SKM-1 treated with dmso at 0.1 percent for 144 hours (cell line): ENCODE data around the gene ROR1.
"Not testable (repeated sequence)": the region's sequence is repeated elsewhere in the genome, so short reads cannot be mapped to it uniquely, and the experiment has no call there.

Experiments
- DNase-seq: peaks from one replicate; lab custom pipeline; 2025; ENCODE audit not compliant: unreplicated experiment; lab: John Stamatoyannopoulos, UW

ROR1 gene

GRCh38 chr1:63819795-63820194 lies 46.0 kb downstream of the ROR1 start:
- no peak for DNase-seq

GRCh38 chr1:63821091-63822005 lies 47.5 kb downstream of the ROR1 start:
- DNase-seq = peak; percentile 67

DNA sequence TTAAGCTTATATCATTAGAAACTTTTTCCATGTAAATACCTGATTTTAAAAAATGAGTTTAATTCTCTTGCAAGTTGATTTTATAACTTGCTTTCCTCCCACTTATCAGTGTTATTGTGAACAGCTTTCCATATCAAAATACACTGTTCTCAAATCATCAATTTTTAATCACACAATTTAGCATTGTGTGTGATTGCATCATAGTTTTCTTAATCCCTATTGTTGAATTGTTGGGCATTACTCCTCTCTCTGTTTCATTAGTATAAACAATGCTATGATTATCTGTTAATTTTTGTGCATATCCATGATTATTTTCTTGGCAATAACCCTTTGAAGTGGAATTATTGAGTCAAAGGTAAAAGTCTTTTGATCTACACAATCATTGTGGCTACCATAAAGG lies 48.7 kb downstream of the ROR1 start:
- no peak for DNase-seq

- no peak for DNase-seq
These were observed 50.6 kb downstream of the ROR1 start for GRCh38 chr1:63824451-63824850.

- no peak for DNase-seq
These were observed 51.3 kb downstream of the ROR1 start for GRCh38 chr1:63825111-63825510.

DNA sequence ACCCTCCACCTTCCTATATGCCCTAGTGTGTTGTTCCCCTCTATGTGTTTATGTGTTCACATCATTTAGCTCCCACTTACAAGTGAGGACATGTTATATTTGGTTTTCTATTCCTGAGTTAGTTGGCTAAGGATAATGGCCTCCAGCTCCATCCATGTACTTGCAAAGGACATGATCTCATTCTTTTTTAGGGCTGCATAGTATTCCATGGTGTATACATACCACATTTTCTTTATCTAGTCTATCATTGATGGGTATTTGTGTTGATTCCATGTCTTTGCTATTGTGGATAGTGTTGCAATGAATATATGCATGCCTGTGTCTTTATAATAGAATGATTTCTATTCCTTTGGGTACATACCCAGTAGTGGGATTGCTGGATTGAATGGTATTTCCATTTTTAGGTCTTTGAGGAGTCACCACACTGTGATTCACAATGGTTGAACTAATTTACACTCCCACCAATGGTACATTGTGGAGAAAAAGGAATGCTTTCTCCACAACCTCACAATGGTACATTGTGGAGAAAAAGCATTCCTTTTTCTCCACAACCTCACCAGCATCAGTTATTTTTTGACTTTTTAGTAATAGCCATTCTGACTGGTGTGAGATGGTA lies 52.5 kb downstream of the ROR1 start:
- DNase-seq = not testable (repeated sequence)

- no peak for DNase-seq
These were observed 53.8 kb downstream of the ROR1 start for GRCh38 chr1:63827411-63828321.

- DNase-seq = no peak
These were observed 54.7 kb downstream of the ROR1 start for GRCh38 chr1:63828322-63829044.

GRCh38 chr1:63829349-63830327 lies 55.8 kb downstream of the ROR1 start:
- no peak for DNase-seq

DNA sequence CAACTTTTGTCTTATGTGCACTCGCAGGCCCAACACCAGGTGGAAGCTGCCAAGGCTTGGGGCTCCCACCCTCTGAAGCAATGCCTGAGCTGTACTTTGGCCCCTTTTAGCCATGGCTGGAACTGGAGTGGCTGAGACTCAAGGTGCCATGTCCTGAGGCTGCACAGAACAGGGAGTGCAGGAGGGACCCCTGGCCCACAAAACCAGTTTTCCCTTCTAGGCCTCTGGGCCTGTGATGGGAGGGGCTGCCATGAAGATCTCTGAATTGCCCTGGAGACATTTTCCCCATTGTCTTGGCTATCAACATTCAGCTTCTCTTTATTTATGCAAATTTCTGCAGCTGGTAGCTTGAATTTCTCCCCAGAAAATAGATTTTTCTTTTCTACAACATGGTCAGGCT lies 57.6 kb downstream of the ROR1 start:
- no peak for DNase-seq

DNA sequence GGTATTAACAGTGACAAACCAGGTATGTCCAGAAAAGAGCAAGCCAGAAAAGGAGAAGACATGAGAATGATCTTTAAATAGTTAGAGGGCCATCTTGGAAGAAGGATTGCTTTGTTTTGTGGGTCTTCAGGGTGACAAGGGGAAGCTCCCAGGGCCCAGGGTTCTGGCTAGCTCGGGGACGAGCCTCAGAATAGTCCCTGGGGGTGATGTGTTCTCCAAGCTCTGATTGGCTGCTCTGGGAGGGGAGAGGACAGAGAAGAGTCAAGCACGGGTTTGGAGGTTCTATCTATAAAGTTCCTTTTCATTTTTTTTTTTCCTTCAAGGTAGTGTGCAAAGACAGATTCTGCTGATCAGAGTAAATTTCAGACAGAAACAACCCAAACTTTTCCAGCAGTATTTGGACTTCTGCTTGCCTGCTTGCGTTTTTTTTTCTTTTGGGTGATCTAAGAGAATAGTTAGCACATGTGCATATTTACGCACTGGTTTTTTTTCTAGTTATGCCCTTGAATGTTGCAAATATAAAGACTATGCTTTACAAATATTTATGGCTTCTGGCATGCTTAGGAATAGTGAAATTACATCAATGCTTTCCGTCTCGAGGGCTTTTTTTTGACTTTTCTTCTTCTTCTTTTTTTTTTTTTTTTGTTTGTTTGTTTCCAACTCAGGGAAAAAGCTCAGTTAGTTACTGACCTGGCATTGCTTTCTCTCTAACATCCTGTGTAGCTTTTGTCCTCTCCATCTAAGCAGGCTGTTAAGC lies 59.7 kb downstream of the ROR1 start:
- DNase-seq = no peak

DNA sequence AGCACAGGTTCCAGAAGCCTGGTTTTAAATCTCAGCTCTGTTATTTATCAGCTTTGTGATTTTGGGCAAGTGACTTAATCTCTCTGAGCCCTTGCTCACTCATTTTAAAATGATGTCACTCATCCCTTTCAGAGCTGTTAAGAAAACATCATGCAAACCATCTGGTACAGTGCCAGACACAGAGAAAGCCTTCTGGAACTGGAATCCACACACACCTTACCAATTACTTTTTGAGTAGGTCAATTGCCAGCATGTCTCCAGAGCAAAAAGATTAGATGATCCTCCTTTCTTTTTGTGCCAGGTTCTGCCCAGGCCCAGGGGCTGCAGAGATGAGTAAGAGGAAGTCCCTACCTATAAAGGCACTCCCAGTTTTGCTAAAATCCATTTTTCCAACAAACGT lies 61.3 kb downstream of the ROR1 start:
- no peak for DNase-seq

DNA sequence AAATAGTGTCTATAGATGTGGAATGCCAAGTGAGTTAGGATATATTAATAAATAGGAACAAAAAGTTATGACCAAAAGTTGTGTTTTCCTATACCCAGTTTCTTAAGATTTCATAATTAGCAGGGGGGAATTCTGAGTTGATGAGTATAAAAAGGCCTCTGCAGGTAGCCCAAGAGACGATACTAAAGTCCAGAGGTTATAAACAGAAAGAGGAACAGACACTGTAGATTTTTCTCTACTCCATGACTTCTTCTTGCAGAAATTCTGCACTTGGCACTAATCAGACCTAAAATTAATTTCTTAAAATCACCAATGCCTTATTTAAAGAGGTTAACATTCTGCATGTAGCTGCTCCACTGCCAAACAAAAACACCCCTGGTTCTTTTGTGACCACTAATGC lies 62.6 kb downstream of the ROR1 start:
- DNase-seq = no peak

DNA sequence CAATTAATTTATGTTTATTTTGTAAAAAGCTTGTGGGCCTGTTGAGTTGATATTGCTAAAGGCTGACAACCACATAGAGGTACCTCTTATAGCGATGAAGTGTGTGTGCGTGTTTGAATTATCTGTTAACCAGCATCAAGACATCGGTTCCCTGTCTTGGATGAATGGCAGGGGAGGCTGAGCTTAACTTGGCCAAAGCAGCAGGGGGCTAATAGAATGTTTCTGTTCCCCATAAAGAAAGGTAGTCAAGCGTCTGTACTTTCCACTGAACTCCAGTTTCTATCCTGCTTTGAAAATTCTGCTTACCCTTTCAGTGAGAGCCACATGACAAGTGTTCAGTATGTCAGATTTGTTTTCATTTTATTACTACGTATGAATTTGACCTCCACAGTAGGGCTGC lies 63.0 kb downstream of the ROR1 start:
- DNase-seq = no peak

- no peak for DNase-seq
These were observed 69.2 kb downstream of the ROR1 start for GRCh38 chr1:63843010-63843409.

GRCh38 chr1:63843884-63844283 lies 70.1 kb downstream of the ROR1 start:
- no peak for DNase-seq

DNA sequence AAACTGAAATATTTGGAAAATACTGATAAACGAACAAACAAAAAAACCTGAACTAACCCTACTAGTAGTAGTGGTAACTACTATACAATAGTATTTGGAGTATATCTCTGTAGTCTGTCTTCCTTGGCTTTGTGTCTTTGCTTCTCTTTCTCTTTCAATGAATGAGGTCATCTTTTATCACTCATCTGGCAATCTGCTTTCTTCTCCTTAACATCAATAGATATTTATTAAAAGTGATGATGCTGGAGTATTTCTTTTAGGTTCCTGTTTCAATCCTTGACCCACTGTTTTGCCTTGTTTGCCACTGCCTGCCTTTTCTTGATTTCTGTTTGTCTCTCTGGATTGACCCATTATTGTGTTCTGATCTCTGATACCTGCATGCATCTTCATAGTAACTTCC lies 71.5 kb downstream of the ROR1 start:
- DNase-seq = no peak

DNA sequence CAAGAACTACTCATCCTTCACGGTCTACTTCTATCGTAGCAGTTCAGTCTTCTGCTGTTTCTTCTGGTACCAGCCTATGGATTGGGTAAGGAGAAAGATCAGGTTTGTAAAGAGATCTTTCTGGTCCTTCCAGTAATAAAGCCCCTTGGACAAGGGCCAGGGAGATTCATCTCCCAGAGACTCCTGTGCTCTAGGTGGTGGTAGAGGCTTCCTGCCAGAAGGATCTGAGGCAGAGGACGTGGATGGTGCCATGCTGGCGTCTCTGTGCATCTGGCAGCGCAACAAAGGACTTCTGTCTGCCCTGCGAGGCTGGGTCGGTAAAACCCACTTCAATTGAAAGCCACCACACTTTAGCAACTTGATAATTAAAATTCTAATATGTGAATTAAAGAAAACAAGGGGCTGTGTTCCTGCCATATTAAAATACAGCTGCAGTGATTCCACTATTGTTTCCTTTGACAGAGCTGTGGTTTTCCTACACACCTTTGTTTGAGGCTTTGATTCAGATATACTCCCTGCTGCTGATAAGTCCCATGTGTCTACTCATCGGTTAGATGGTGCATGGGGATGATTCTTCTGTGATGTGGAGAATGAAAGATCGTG lies 73.6 kb downstream of the ROR1 start:
- DNase-seq = no peak

GRCh38 chr1:63848733-63849132 lies 74.9 kb downstream of the ROR1 start:
- no peak for DNase-seq
